Thyroid gland (tissue), 4 donors: ENCODE data around the gene KIF14.

Experiments used
- POLR2A ChIP-seq, 2 donors: fragments of 450-650 bp; IDR thresholded peaks; one replicate each; pipeline ENCODE4 v1.6.1; 2017; ENCODE audit warnings: antibody characterized with exemption in 2 of 2, mild to moderate bottlenecking in 2 of 2, moderate library complexity in 1 of 2
- TF ChIP-seq, protein P1 (sequence below), 6 experiments: fragments of 200-600 bp in 3 of 6; fragments of 450-650 bp in 3 of 6; sonication (generic) in 3 of 6; IDR thresholded peaks; one replicate each; pipeline ENCODE4 v1.5.1; 2016 to 2019; ENCODE audit warnings: antibody characterized with exemption in 6 of 6, mild to moderate bottlenecking in 2 of 6, inconsistent platforms in 1 of 6, moderate library complexity in 1 of 6

GRCh38 chr1:200518524-200518923, 102.0 kb downstream of the KIF14 start:
- TF ChIP-seq, protein P1, sequence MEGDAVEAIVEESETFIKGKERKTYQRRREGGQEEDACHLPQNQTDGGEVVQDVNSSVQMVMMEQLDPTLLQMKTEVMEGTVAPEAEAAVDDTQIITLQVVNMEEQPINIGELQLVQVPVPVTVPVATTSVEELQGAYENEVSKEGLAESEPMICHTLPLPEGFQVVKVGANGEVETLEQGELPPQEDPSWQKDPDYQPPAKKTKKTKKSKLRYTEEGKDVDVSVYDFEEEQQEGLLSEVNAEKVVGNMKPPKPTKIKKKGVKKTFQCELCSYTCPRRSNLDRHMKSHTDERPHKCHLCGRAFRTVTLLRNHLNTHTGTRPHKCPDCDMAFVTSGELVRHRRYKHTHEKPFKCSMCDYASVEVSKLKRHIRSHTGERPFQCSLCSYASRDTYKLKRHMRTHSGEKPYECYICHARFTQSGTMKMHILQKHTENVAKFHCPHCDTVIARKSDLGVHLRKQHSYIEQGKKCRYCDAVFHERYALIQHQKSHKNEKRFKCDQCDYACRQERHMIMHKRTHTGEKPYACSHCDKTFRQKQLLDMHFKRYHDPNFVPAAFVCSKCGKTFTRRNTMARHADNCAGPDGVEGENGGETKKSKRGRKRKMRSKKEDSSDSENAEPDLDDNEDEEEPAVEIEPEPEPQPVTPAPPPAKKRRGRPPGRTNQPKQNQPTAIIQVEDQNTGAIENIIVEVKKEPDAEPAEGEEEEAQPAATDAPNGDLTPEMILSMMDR (IDR thresholded peaks at IDR 0.05): no peak
- no peak for TF ChIP-seq POLR2A (IDR thresholded peaks at IDR 0.05)
